ENCODE measurements around the gene IFITM5. TPM values are rescaled to one million over a fixed set of nuclear protein-coding genes. Genes with fewer than 3 reads are reported as not detected.

The IFITM5 gene
- total RNA-seq, 1 donor from 2014 or later = not detected

DNA sequence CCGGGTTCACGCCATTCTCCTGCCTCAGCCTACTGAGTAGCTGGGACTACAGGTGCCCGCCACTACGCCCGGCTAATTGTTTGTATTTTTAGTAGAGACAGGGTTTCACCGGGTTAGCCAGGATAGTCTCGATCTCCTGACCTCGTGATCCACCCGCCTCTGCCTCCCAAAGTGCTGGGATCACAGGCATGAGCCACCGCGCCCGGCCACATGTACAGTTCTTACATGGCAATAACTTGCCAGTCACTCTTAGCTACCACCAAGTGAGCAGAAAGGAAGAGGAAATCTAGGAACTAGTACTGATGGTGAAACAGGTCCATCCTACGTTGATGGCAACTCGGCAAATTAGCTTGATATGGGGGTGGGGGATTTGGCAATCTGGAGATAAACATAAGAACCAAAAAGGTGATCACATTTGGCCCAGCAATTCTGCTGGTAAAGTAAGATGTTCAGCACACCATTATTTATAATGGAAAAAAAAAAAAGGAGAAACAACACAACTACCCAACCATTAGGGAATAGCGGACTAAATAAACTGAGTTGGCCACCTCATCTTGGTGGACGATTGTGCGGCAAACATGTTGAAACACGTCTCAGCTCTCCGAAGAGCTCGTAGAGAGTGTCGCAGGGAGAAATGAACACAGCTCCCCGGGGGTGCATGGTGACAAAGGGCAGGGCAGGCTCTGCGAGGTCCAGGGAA lies 15.8 kb downstream of the IFITM5 start:
- intact Hi-C loops (cut with micrococcal nuclease) = no loop called here
- Mint-ChIP-seq H3K36me3 (ENCODE audit: low read depth) (peaks cover 31% of the 10 kb centered on the region), H3K4me3 (peak overlapping the region; percentile 68), H3K27me3 (peaks cover 31% of the 10 kb centered on the region), H3K9me3 (no peaks in the 10 kb centered on the region), H3K27ac (peak overlapping the region; percentile 36), H3K4me1 (peaks cover 43% of the 10 kb centered on the region)
- no peak for DNase-seq

DNA sequence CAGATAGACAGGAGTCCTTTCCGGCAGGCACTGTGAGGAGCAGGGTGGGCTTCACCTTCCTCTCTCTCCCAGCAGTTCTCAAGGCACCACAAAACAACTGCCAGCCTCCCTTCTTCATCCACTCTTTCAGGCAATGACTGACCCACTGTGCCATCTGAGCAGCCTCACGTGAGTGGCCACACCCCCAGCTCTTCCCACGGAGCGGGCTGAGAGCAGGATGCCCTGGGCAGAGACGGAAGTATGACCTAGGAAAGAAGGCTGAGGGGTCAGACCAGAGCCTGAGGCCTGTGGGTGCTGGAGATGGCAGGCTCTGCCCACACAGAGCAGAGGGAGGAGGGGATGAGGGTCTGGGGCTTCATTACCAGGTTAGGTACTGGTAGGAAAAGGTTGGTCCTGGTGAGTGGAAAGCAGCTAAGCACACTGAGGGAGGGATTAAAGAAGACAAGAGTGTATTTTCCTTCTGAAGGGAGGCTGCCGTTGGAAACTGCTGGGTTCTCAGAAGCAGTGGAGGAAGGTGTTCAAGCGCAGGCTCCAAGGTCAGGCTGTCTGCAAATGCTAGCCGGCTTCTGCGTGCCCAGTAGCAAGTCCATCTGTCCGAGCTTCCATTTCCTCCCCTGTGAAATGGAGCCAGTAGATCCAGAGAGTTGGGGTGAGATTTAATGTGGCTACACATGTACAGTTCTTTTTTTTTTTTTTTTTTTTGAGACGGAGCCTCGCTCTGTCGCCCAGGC lies 16.5 kb downstream of the IFITM5 start:
- H3K4me1 Mint-ChIP-seq = peaks cover 43% of the 10 kb centered on the region
- H3K4me3 Mint-ChIP-seq = peak overlapping the region; percentile 87
- peaks cover 32% of the 10 kb centered on the region for H3K36me3 Mint-ChIP-seq (ENCODE audit: low read depth)
- peak overlapping the region; percentile 84 for H3K27ac Mint-ChIP-seq
- intact Hi-C loops (cut with micrococcal nuclease) = no loop called here
- no peaks in the 10 kb centered on the region for H3K9me3 Mint-ChIP-seq
- H3K27me3 Mint-ChIP-seq = peaks cover 31% of the 10 kb centered on the region
- no peak for DNase-seq

DNA sequence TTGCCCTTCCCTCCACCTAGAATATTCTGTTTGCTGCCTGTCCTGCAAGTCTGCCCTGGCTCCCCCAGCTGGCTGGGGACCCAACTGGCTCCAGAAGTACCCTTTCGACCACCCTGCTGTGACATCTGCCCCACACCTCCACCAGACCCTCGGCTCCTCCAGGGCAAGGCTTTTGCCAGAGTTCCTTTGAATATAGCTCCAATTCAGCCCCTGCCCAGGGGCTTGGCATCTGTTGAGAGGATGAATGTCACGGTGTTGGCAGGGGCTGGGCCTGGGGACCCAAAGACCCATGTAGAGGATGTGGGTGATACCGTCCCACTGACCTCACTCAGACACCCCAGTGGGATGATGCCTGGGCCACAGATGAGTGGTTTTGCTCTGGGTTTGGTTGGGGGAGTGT lies 17.2 kb downstream of the IFITM5 start:
- intact Hi-C loops (cut with micrococcal nuclease) = no loop called here
- H3K9me3 Mint-ChIP-seq = no peaks in the 10 kb centered on the region
- H3K4me1 Mint-ChIP-seq = peaks cover 43% of the 10 kb centered on the region
- H3K27me3 Mint-ChIP-seq = peaks cover 34% of the 10 kb centered on the region
- H3K27ac Mint-ChIP-seq = peak overlapping the region; percentile 84
- DNase-seq = no peak
- peaks cover 34% of the 10 kb centered on the region for H3K36me3 Mint-ChIP-seq (ENCODE audit: low read depth)
- peak overlapping the region; percentile 87 for H3K4me3 Mint-ChIP-seq

DNA sequence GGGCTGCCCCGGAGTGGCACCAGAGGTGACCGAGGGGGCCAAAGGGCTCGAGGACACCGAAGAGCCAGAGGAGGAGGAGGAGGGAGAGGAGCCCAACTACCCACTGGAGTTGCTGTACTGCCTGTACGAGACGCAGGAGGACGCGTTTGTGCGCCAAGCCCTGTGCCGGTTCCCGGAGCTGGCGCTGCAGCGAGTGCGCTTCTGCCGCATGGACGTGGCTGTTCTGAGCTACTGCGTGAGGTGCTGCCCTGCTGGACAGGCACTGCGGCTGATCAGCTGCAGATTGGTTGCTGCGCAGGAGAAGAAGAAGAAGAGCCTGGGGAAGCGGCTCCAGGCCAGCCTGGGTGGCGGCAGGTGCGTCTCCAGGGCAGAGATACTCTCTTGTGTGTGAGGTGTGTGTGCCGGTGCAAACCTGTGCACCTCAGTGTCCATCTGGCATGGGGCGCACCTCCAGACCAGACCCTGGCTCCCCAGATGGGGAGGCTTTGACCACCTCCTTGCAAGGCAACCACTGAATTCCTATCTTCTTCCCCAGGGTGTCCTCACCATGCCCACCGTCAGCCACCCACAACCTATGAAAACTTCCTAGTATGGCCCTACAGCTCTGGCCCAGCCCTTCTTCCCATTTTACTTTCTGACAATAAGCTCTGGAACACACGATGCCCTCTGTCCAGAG lies 17.7 kb downstream of the IFITM5 start:
- Mint-ChIP-seq H3K4me1 (peaks cover 41% of the 10 kb centered on the region), H3K4me3 (peak overlapping the region; percentile 87), H3K36me3 (ENCODE audit: low read depth) (peaks cover 37% of the 10 kb centered on the region), H3K27ac (peak overlapping the region; percentile 84), H3K9me3 (peaks cover 4% of the 10 kb centered on the region), H3K27me3 (peaks cover 32% of the 10 kb centered on the region)
- no peak for DNase-seq
- intact Hi-C loops (cut with micrococcal nuclease) = no loop called here

DNA sequence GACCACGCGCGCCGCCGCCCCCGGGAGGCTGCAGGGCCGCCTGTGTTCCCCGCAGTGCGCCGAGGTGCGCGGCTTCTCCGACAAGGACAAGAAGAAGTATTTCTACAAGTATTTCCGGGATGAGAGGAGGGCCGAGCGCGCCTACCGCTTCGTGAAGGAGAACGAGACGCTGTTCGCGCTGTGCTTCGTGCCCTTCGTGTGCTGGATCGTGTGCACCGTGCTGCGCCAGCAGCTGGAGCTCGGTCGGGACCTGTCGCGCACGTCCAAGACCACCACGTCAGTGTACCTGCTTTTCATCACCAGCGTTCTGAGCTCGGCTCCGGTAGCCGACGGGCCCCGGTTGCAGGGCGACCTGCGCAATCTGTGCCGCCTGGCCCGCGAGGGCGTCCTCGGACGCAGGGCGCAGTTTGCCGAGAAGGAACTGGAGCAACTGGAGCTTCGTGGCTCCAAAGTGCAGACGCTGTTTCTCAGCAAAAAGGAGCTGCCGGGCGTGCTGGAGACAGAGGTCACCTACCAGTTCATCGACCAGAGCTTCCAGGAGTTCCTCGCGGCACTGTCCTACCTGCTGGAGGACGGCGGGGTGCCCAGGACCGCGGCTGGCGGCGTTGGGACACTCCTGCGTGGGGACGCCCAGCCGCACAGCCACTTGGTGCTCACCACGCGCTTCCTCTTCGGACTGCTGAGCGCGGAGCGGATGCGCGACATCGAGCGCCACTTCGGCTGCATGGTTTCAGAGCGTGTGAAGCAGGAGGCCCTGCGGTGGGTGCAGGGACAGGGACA lies 18.4 kb downstream of the IFITM5 start:
- DNase-seq = peak; percentile 85
- H3K36me3 Mint-ChIP-seq (ENCODE audit: low read depth) = peaks cover 41% of the 10 kb centered on the region
- intact Hi-C loops (cut with micrococcal nuclease) = no loop called here
- H3K4me1 Mint-ChIP-seq = peaks cover 42% of the 10 kb centered on the region
- H3K4me3 Mint-ChIP-seq = peak overlapping the region; percentile 87
- H3K9me3 Mint-ChIP-seq = peaks cover 7% of the 10 kb centered on the region
- peaks cover 39% of the 10 kb centered on the region for H3K27me3 Mint-ChIP-seq
- peak overlapping the region; percentile 78 for H3K27ac Mint-ChIP-seq

DNA sequence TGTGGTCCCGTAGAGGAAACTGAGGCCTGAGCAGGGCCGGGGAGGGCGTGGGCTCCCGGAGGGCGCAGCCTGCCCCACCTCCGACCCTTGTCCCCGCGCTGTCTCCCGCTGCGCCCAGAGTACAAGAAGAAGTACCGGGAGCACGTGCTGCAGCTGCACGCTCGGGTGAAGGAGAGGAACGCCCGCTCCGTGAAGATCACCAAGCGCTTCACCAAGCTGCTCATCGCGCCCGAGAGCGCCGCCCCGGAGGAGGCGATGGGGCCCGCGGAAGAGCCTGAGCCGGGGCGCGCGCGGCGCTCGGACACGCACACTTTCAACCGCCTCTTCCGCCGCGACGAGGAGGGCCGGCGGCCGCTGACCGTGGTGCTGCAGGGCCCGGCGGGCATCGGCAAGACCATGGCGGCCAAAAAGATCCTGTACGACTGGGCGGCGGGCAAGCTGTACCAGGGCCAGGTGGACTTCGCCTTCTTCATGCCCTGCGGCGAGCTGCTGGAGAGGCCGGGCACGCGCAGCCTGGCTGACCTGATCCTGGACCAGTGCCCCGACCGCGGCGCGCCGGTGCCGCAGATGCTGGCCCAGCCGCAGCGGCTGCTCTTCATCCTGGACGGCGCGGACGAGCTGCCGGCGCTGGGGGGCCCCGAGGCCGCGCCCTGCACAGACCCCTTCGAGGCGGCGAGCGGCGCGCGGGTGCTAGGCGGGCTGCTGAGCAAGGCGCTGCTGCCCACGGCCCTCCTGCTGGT lies 19.2 kb downstream of the IFITM5 start:
- Mint-ChIP-seq H3K9me3 (peaks cover 7% of the 10 kb centered on the region), H3K27me3 (peaks cover 40% of the 10 kb centered on the region), H3K4me3 (peak overlapping the region; percentile 87), H3K36me3 (ENCODE audit: low read depth) (peaks cover 39% of the 10 kb centered on the region), H3K27ac (peak overlapping the region; percentile 84), H3K4me1 (peaks cover 39% of the 10 kb centered on the region)
- intact Hi-C loops (cut with micrococcal nuclease) = no loop called here
- peak; percentile 87 for DNase-seq

DNA sequence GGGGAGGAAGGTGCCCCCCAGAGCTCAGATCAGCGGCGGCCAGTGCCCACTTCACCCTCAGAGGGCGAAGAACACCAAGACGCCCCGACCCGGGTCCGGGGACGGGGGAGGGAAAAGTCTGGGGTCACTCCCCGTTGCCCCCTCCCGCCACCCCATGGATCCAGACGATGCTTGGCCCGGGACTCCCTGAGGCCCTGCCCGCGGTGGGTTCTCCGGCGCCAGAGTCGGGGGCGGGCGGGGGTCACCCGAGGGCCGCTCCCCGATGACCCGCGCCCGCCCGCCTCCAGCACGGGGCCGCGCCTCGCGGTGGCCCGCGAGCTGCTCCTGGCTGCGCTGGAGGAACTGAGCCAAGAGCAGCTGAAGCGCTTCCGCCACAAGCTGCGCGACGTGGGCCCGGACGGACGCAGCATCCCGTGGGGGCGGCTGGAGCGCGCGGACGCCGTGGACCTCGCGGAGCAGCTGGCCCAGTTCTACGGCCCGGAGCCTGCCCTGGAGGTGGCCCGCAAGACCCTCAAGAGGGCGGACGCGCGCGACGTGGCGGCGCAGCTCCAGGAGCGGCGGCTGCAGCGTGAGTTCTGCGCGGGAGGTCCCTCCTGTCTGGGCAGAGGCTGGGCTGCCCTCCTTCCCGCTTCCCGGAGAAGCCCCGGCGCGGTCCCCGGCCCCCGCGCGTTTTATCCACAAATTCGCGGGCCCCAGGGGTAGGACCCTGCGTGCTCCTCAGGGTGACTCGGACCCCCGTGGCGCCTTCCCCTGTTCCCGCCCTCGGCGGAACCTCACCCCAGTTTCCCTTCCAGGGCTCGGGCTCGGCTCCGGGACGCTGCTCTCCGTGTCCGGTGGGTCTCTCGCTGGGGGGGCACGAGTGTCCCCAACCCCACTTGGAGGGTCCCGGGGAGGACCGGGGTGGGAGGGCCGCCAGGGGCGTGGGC lies 20.0 kb downstream of the IFITM5 start:
- peaks cover 7% of the 10 kb centered on the region for H3K9me3 Mint-ChIP-seq
- H3K36me3 Mint-ChIP-seq (ENCODE audit: low read depth) = peaks cover 36% of the 10 kb centered on the region
- peak overlapping the region; percentile 84 for H3K27ac Mint-ChIP-seq
- peak; percentile 79 for DNase-seq
- intact Hi-C loops (cut with micrococcal nuclease) = no loop called here
- peaks cover 37% of the 10 kb centered on the region for H3K4me1 Mint-ChIP-seq
- peak overlapping the region; percentile 87 for H3K4me3 Mint-ChIP-seq
- peaks cover 42% of the 10 kb centered on the region for H3K27me3 Mint-ChIP-seq

DNA sequence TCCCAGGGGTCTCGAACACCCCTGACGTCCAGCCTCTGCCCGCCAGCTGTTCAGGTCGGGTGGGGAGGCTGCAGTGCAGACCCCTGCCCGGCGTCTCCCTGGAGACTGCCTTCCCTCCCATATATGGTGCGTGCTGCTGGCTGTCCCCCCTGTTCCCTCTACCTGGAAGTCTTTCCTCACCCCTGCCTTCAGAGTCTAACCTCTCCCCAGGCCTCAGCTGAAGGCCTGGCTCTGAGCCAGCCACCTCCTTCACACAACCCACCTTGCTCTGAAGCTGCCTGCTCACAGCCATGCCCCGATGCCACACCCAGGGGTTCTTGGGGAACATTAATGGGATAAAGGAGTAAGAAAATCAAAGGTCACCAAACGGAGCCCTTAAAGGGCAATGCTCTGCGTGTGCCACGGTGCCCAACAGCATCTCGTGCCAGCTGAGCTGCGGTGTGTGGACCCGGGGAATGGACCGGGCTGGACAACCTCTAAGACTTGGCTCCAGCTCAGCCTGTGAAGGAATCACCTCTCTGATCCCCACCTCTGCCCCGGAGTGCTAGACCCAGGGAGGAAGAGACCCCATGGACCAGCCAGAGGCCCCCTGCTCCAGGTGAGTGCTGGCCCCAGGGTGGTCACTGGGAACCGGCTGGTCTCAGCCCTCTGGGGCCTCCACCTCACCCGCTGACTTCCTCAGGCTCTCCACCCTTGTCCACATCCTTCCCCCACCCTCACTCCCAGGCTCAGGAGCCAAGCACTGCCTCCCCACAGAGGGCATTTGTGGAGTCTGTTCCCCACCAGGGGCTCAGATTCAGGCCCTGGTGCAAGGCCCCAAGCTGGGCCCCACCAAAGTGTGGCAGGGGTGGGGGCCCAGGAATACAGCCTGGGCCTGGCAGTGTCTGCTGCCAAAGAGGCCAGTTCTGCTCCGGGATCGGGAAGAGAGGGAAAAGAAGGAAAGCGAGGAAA lies 21.1 kb downstream of the IFITM5 start, which contains the start of gene NLRP6:
Gene NLRP6 (plus strand): TSS at position 407 of the 951 bp plus-strand sequence. CDS start 163 bp downstream, at position 570.
- Mint-ChIP-seq H3K36me3 (ENCODE audit: low read depth) (peaks cover 36% of the 10 kb centered on the region), H3K27me3 (peaks cover 44% of the 10 kb centered on the region), H3K9me3 (peaks cover 7% of the 10 kb centered on the region), H3K4me1 (peaks cover 31% of the 10 kb centered on the region), H3K27ac (peak within 1 kb of the TSS; percentile 84), H3K4me3 (peak within 1 kb of the TSS; percentile 87)
- intact Hi-C loops (cut with micrococcal nuclease) = no loop called here
- no peak for DNase-seq

DNA sequence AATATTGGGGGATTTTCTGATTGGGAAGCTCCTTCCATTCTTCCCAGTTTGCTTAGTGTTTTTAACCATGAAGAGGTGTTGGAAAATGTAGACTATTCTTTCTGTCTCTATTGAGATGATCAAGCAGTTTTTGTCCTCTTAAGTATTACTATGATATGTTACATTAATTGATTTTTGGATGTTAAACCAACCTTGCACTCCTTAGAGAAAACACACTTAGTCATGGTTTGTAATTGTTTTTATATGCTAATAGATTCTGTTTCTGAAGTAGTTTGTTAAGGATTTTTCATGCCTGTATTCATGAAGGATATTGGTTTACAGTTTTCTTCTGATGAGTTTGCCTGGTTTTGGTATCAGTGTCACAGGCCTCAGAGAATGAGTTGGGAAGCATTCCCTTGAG lies 23.1 kb downstream of the IFITM5 start:
- Mint-ChIP-seq H3K9me3 (peaks cover 7% of the 10 kb centered on the region), H3K4me1 (peaks cover 18% of the 10 kb centered on the region), H3K27ac (no peak overlapping the region), H3K4me3 (no peak overlapping the region), H3K27me3 (peaks cover 32% of the 10 kb centered on the region), H3K36me3 (ENCODE audit: low read depth) (peaks cover 23% of the 10 kb centered on the region)
- intact Hi-C loops (cut with micrococcal nuclease) = no loop called here
- no peak for DNase-seq

DNA sequence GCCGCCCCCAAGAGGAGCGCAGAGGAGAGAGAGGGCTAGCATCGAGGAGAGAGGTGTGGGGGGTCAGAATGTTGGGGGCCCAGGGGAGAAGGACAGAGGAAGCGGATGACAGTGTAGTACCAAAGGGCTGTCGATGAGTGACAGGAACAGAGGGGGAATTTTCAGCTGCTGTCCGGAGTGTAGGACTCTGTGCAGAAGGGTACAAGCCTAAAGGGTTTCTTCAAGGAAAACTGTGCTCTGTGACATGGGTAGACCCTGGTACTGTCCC lies 26.5 kb downstream of the IFITM5 start:
- no peak overlapping the region for H3K27ac Mint-ChIP-seq
- intact Hi-C loops (cut with micrococcal nuclease) = no loop called here
- H3K4me1 Mint-ChIP-seq = peaks cover 36% of the 10 kb centered on the region
- peaks cover 15% of the 10 kb centered on the region for H3K36me3 Mint-ChIP-seq (ENCODE audit: low read depth)
- H3K4me3 Mint-ChIP-seq = no peak overlapping the region
- peaks cover 23% of the 10 kb centered on the region for H3K27me3 Mint-ChIP-seq
- H3K9me3 Mint-ChIP-seq = peaks cover 7% of the 10 kb centered on the region
- DNase-seq = no peak

DNA sequence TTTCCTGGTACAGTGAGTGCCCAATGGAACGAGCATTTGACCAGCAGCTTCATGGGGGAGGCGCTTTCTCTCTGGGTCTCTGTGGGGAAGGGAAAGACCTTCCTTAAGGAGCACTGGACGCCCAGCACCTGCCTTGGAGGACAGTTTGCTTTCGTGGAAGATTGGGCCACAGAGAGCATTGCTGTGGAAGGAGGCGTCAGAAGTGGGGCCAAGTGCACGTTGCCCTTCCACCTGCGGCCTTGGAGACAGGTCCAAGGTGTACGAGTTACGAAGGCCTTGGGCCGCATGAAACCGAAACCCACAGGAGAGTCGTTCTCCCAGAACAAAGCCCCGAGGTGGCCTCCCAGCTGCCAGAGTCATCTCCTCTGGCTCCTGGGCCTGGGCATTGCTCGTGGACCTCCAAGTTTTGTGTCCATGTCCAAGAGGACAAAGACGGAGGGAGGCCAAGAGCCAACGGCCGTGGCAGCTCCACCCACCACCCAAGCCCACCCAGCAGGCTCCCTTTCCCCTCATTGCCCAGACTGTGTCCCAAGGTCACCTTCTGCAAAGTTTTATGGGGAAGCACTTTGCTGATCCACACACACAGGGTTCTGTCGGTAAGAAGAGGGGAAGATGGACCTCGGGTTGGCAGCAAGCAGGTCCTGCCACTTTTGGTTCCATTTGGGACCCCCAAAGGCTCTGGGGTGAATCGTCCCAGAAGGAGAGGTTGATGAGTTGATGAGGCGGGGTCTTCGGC lies 27.0 kb downstream of the IFITM5 start:
- H3K4me1 Mint-ChIP-seq = peaks cover 35% of the 10 kb centered on the region
- H3K36me3 Mint-ChIP-seq (ENCODE audit: low read depth) = peaks cover 12% of the 10 kb centered on the region
- H3K9me3 Mint-ChIP-seq = peaks cover 7% of the 10 kb centered on the region
- no peak for DNase-seq
- peaks cover 19% of the 10 kb centered on the region for H3K27me3 Mint-ChIP-seq
- H3K4me3 Mint-ChIP-seq = no peak overlapping the region
- intact Hi-C loops (cut with micrococcal nuclease) = no loop called here
- H3K27ac Mint-ChIP-seq = no peak overlapping the region

All from activated CD4-positive, alpha-beta T cell treated with anti-CD3 and anti-CD28 coated beads, Interleukin-2, amount 10 ng/mL, durations not matched to agents 24 days and 14 days (primary cell).